G401 (cell line): ENCODE data around the gene CMKLR1. TPM values are rescaled to one million over a fixed set of nuclear protein-coding genes. Genes with fewer than 3 reads are reported as not detected.
A peak's percentile ranks its signal among the peaks of the same experiment; 100 is the strongest.

Experiments
- DNase-seq: peaks from one replicate; pipeline ENCODE4 v3.0.0-alpha.2; 2015; ENCODE audit warnings: low spot score
- in situ Hi-C: cut with HindIII; loops from 2 replicates; pipeline ENCODE4 v1.10.0; 2016; ENCODE audit warnings: low sequenced_read_pairs, mixed read lengths
- total RNA-seq: library from RNA; depleted of rRNA; stranded (reverse); fragments of >200 nt; shearing (Covaris generic); gene quantifications from 2 replicates; pipeline ENCODE4 v1.2.3, GENCODE V29; 2014

Gene CMKLR1
- total RNA-seq, 1 experiment from 2014 or later, result not detected

DNA sequence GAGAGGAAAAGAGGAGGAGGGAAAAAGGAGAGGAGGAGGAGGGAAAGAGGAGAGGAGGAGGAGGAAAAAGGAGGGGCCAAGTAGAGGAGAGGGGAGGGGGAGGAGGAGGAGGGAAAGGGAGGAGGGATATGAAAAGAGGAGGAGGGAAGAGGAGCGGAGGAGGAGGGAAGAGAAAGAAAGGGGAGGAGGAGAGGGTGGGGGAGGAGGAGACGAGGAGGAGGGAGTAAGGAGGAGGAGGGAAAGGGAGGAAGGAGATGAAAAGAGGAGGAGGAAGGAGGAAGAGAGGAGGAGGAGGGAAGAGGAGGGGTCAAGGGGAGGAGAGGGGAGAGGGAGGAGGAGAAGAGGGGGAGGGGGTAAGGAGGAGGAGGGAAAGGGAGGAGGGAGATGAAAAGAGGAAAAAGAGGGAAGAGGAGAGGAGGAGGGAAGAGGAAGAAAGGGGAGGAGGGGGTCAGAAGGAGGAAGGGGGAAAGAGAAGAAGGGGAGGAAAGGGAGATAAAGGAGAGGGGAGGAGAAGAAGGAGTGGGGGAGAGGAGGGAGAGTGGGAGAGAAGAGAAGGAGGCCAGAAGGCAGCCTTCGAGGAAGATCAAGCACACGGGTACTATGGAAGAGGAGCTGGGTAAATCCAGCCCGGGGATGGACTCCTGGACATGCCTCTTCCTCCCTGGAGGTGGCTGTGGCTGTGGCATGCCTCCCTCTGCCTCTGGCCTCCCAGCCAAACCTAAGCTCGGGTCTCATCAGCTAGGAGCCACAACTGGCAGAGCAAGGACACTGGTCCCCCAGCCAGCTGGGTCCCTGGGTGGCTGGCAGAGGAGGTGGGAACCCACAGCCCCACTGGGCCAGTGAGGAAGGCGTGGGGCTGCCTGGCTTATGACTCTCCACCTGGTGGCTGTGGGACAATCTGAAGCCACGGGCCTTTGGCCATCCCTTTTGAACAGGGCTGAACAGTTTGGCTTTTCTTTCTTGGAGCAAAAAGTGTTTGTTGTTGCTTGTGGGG lies 3.0 kb upstream of the CMKLR1 start:
- no peak for DNase-seq
- in situ Hi-C loops, result no loop called here

DNA sequence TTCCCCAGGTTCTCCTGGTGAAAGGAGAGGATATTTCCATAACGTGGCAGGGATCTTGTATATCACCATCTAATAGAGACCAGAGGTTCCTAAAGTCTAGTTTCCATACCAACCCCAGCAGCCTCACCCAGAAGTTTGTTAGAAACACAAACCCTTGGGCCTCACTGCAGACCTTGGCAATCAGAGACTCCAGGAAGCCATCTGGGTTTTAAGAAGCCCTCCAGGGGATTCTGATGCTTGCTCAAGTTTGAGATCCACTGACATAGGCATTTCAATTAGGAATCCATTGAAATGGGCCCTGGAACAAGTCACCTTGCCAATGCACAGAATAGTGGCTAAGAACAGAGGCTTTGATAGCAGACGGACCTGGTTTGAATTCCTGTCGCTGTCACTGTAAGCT lies 2.2 kb upstream of the CMKLR1 start:
- in situ Hi-C loops, result no loop called here
- DNase-seq, result no peak

DNA sequence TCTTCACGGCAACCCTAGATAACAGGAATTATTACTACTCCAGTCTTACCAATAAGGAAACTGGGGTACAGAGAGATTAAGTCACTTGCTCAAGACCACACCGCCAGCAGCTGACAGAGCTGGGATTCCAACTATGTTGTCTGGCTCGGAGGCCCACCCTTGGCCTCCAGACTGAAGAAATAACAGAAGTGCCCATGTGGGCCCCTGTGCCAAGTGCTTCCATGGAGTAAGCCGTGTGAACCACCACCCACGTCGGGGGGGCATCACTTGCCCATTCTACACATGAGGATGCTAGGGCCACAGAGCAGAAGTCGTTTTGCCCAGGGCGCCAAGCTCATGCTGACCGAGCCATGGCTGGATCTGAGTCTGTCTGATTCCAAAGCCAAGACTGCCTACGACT lies 926 bp upstream of the CMKLR1 start:
- in situ Hi-C loops, result no loop called here
- DNase-seq, result no peak

DNA sequence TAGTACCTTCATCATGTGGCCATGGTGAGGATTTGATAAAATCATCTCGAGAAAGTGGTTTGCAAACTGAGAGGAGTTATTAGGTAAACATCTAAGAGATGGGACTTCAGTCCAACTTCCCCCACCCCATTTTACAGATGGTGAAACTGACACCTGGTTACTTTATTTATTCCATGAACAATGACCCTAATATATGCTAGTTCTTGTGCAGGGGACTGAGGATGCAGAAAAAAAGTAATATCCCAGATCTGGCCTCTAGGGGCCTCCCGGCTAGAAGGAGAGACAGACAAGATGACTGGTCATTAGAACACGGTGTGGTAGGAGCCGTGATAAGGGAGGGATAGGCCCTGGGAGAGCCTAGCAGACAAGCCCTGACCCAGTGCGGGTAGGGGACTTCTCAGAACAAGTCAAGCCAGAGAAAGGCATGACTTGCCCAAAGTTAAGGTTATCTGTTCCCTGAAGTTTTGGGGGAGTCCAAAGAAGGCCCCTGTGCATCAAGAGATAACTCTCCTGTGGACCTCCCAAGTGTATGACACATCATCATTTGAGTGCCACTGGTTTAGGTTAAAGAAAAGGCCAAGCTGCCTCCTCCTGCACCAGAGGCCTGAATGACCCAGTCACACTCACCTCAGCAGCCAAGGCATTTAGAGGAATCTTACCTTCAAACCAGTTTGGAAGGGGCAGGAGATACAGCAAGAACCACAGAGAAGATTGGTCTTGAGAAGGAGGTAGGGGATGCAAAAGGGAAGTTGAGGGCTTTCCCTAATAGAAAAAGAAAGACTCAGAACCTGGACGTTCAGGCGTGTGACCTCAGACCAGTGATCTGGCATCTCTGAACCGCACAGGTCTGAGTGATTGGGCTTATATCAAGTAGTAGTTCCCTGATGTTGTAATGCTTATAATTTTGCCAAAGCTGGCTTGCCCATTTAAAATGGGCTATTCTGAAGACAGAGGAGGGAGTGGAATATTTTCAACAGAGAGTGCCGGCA lies 1.6 kb downstream of the CMKLR1 start:
- DNase-seq, result no peak
- in situ Hi-C loops, result no loop called here

DNA sequence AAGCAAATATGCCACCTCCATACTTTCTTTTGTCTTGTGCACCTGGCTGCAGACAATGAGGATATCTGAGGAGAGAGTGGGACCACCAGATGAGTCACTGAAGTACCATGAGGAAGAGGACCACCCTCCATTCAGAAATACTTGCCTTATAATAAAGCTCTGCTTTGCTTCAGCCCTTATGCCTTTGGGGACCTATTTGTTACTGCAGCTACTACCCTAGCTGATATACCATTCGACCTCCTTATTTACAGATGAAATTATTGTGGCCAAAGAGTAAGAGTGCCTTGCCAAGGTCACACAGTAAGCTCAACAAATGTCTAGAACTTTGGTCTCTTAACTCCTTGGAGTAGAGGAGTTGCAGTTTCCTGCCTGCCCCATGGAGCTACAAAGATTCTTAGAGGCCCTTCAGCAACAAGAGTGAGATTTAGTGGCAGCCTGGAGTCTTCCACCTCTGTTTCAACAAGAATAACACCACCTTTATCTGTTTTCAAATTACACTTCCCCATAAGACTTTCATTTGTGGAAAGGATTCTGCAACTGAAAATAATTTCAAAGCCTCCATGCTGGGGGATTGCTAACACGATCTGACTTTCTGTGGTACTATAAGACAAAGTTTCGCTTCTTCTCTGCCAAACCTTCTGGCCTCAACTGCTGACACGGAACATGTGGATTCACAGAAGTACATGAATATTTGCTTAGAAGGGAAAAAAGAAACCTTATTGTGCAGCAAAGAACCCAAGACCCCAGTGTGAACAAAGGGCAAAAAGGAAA lies 3.6 kb downstream of the CMKLR1 start:
- in situ Hi-C loops, result no loop called here
- DNase-seq, result no peak

DNA sequence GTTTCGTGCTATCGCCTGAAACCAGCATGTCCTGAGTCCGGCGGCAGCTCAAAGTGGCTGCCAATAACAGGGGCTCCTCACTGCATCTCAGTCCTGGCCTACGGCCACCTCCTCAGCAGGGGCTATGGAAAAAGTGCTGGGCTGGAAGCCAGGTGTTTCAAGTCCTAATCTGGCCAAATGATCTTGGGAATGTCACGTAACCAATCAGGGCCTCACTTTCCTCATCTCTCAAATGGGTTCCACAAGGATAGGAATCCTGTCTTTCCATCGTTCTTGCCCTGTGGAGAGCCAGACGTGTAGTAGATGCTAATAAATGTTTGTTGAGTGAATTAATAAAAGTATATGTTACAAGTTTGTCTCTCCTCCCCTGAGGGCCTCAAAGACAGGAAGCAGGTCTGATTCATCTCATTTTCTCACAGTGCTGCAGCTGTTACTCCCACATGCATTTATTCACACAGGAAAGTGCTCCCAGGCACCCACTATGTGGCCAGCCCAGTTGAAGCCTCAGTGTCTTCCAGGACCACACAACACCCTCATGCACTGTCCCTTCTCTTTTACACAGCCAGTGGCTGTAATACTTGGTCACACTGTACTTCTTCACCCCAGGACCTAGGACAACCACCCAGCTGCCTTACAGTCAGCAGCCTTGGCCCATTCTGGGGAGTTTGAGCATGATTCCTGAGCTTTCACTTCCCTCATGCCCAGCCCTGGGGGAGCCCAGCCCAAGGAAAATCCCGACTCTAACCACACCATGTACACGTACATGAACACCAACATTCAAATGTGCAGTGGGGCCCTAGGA lies 5.0 kb downstream of the CMKLR1 start:
- DNase-seq, result no peak
- in situ Hi-C loops, result no loop called here

DNA sequence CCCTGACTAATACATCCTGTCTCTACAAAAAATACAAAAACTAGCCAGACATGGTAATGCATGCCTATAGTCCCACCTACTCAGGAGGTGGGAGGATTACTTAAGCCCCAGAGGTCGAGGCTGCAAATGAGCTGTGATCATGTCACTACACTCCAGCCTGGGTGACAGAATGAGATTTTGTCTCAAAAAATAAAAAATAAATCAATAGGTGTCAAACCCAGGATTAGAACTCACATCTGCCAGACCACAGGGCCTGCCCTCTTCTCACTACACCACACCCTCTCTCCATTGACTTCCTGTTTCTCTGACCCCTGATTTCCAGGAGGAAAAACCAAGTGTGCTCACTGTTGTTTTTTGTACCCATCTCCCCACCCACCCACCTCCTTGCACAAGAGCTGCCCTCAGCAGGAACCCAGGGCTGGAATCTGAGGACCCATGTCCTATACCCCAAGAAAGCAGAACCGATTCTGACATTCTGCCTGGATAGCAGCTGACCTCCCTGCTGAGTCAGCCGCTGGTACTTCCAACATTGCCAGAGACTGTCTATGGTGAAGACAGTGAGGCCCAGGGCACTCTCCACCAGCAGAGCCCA lies 6.2 kb downstream of the CMKLR1 start:
- in situ Hi-C loops, result no loop called here
- peak; percentile 49 for DNase-seq

DNA sequence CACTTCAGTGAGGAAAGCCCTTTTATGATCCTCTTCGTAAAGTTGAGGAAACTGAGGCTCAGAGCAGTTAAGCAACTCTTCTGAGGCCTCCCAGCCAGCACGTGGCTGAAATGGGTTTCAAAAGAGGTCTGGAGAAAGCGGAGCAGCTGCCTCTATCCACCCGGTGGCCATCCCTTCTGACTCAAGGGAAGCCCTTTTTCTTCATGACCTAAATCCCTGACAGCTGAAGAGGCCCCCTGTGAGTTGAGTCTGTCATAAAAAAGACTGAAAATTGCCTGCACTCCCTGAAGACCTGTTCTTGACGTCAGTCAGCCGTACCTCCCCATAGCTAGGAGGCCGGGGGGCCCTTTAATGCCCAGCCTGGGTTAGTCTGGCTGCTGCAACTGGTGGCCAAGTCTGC lies 10.7 kb downstream of the CMKLR1 start:
- DNase-seq, result no peak
- in situ Hi-C loops, result no loop called here

DNA sequence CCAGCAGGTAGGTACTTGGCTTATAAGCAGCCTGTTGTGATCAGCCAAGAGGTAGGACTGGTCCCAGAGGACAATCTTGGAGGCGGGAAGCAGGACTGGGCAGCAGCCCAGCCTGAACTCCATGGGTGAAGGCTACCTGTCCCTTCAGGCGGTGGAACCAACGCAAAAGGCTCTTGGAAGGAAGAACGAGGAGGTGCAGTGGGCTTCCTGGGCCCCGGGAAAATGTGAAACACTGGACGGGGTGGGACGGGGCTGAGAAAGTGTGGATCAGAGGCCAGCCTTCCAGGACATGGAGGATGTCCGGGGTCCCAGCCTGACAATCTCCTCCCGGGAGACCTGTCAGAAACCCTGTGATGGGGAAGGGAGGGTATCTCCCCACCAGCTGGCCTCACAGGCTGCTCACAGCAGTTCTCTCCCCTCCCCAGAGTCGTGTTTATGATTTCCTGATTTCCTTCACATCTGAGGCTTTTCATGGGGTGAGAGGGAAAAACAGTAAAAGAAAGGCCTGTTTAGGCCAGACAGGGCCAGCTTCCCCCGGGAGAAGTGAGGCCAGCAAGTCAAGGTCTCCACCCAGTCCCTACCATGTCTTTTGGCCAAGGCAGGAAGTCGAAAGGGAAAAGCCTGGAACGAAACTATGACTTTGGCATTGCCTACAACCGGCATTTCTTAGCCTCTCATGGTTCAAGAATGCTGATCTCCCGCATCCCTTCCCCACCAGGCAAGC lies 11.3 kb downstream of the CMKLR1 start:
- DNase-seq, result no peak
- in situ Hi-C loops, result no loop called here

DNA sequence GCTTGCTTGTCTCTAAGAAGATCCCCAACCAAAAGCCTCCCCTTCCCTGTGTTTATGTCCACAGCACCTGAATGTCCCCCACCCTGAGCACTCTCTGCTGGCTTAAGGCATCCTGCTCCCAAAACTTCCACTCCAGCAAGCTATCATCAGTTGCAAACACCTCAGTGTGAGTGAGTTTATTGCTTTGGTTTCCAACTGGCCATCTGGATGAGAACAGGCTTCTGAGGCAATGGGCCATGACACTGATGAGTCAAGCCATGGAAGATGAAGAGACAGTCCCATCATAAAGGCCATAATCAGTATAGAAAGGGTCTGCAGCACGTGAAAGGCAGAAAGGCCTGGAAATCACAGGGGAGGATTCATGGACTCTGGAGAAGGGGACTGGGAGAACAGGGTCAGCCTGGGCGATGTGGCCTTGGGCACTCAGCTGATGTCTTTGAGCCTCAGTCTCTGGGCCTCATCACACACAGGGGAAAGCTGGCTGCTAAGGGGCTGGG lies 12.8 kb downstream of the CMKLR1 start:
- DNase-seq, result peak; percentile 51
- in situ Hi-C loops, result no loop called here

DNA sequence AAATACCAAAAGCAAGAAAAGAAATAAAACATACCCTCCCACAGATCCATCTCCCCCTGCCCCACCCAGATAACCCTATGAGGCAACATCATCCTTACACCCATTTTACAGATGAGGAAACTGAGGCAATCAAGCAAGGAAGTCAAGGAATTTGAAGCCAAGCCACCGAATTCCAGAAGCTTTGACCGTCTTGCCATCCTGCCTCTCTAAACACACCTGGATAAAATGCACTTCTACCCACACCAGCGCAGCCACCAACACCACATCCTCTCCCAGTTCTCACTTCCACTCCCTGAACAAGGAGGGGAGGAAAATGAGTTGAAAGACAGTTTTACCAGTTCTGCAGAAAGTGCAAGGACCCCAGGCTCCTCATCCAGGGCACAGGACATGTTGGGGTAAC lies 13.6 kb downstream of the CMKLR1 start:
- in situ Hi-C loops, result no loop called here

DNA sequence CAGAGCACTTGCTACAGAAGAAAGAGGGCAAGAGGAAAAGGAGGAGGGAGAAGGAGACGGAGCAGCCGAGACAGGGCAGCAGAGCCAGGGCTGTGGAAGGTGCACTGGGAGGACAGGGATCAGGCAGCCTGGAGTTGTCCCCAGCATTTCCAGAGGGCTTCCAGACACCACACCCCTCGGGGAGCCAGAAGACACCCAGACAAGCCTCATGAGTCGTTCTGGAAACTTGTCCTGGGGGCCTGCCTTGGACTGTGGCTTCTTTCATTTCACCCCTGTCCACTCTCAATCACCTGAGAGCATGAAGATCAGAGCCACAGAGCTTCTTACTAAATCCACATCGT lies 14.1 kb downstream of the CMKLR1 start:
- no peak for DNase-seq
- in situ Hi-C loops, result no loop called here

More for the DNA sequence above, 13.6 kb downstream of the CMKLR1 start:
- no peak for DNase-seq

DNA sequence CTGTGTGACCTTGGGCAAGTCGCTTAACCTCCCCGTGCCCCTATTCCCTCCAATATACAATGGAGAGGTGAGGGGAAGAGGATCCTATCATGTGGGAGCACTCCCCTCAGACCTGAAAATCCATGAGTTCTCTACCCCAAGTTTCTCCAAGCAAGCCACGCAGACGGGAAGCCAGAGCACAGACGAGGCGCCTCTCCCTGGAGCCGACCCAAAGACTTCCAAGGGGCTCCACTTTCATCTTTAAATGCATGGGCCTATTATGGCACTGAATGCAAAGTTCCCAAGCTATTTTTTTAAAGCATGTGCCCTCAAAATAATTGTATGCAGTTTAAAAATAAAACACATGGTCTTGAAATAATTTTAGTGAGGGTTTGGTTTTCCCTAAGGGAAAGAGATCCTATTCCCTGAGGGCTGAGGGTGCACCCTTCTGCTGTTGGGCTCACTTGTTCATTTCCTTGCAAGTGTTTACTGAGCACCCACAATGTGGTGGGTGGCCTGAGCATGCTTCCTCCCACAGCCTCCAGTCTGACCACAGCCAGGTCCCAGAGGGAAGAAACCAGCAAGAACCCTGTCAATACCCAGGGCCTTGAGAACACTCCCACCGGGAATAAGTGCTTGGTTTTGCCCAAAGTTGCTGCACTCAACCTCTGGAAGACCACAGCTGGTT lies 14.6 kb downstream of the CMKLR1 start:
- DNase-seq, result no peak
- in situ Hi-C loops, result no loop called here

DNA sequence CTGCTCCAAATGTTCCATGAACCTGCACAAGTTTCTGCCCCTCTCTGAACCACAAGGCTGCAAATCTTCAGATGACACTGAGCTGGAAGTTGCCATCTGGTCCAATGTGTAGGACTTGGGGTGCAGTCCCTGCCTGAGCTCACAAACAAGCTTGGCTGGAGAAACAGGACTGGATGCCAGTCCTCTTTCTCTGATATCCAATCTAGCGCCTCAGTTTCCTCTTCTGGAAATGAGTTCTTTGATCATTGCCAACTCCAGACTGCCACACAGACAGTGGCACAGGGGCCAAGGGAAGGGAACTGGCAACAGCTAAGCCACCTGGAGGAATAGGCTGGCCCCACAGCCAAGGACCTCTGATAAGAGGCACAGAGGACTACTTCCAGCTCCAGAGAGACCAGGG lies 15.5 kb downstream of the CMKLR1 start:
- in situ Hi-C loops, result no loop called here
- peak; percentile 96 for DNase-seq

DNA sequence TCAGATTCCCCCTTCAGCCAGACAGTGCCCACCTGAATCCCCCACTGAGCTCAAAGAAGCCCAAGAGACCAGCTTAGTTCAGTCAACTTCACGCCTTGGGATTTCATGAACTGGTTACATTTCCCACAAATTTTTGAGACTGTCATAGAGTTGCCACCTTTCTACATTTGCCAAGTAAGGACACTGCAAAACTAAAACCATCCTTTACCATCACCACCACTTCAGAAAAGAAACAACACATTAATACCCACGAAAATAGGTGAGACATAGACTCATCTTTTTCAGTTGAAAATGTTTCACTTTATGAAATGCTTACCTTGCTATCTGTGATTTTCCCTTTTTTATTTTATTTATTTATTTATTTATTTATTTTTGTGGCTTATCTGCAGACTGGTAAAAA lies 16.1 kb downstream of the CMKLR1 start:
- in situ Hi-C loops, result no loop called here
- no peak for DNase-seq

DNA sequence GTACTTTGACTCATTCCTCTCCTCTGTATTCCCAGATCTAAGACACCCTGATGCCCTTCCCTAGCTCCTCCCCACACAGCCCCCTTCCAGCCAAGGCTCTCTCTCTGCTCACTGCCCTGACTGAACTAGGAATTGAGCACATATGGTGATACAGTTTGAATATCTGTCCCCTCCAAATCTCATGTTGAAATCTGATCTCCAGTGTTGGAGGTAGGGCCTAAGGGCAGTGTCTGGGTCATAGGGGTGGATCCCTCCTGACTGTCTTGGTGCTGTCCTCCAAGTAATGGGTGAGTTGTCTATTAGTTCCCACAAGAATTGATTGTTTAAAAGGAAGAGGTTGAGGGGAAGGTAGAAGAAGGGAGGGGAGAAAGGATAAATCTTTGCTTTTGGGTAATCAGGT lies 17.4 kb downstream of the CMKLR1 start:
- DNase-seq, result no peak
- in situ Hi-C loops, result no loop called here
